Esophagus squamous epithelium (tissue), 4 donors: ENCODE results near the gene EMC8.
"Not testable (repeated sequence)": the region's sequence is repeated elsewhere in the genome, so short reads cannot be mapped to it uniquely, and the experiment has no call there.

Experiments used
- CTCF ChIP-seq, 6 experiments: fragments of 450-650 bp in 4 of 6; fragments of 200-600 bp in 2 of 6; sonication (generic) in 2 of 6; IDR thresholded peaks; one replicate each; pipeline ENCODE4 v1.5.1; 2016 to 2019; ENCODE audit warnings: antibody characterized with exemption in 6 of 6, mild to moderate bottlenecking in 4 of 6, moderate library complexity in 4 of 6
- POLR2A ChIP-seq, 4 donors: fragments of 450-650 bp; IDR thresholded peaks; one replicate each; pipeline ENCODE4 v1.6.1; 2017; ENCODE audit warnings: antibody characterized with exemption in 4 of 4, mild to moderate bottlenecking in 4 of 4, moderate library complexity in 3 of 4

DNA sequence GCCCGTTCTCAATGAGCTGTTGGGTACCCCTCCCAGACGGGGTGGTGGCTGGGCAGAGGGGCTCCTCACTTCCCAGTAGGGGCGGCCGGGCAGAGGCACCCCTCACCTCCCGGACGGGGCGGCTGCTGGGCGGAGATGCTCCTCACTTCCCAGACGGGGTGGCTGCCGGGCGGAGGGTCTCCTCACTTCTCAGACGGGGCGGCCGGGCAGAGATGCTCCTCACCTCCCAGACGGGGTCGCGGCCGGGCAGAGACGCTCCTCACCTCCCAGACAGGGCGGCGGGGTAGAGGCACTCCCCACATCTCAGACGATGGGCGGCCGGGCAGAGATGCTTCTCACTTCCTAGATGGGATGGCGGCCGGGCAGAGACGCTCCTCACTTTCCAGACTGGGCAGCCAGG is 8.8 kb upstream of the EMC8 start:
- TF ChIP-seq CTCF, POLR2A (IDR thresholded peaks at IDR 0.05): not testable (repeated sequence)
